NCI-H1105 treated with DMSO at 0.1 percent for 48 hours (cell line): Measurements from ENCODE around the gene MFNG.
"Not testable (repeated sequence)": the region's sequence is repeated elsewhere in the genome, so short reads cannot be mapped to it uniquely, and the experiment has no call there.

Source experiments
- DNase-seq: peaks from one replicate; lab custom pipeline; 2025; lab: John Stamatoyannopoulos, UW

Gene MFNG, protein sequence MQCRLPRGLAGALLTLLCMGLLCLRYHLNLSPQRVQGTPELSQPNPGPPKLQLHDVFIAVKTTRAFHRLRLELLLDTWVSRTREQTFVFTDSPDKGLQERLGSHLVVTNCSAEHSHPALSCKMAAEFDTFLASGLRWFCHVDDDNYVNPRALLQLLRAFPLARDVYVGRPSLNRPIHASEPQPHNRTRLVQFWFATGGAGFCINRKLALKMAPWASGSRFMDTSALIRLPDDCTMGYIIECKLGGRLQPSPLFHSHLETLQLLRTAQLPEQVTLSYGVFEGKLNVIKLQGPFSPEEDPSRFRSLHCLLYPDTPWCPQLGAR

DNA sequence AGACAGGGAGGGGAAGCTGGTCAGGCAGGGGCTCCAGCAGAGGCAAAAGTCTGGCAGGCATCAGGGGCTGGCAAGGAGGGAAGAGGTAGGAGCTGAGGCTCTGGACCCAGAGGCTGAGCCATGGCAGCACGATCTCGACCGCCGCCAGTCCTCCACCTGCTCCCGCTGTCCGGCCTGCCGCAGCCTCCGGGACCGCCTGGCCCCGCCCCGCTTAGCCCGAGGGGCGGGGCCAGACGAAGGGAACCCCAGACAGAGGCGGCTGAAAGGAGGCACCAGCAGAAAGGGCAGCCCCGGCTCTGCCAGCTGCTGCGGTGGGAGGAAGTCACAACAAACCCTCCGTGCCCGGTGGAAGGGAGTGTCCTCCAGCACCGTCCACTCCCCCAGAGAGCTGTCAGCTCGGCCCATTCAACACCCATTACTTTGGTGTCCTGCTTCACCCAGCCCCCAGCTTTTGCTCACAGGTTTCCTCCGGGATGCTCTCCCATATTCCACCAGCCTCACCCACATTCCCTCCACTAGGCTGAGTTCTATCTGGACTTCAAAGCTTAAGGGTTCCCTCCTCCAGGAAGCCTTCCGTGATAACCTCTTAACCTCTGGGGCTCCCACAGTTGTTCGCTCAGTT, at the start of gene MFNG:
TSS of gene MFNG (minus strand) at position 161 of the 622 bp plus-strand sequence. CDS start 207 bp downstream, outside the sequence.
- DNase-seq: peak; percentile 54

- DNase-seq: no peak
Measured at GRCh38 chr22:37535159-37535558, 49.0 kb upstream of the MFNG start.

DNA sequence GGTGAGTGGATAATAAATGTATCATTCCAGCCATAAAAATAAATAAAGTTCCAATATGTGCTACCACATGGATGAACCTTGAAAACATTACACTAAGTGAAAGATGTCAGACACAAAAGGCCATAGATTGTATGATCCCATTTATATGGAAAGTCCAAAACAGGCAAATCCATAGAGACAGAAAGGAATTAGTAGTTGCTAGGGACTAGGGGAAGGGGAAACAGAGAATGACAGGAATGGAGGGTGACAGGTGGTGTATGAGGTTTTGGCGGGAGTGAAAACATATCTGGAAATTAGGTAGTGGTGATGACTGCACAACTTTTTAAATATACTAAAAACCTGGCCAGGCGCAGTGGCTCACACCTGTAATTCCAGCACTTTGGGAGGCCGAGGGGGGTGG, 48.3 kb upstream of the MFNG start:
- DNase-seq: no peak

GRCh38 chr22:37533995-37534394, 47.8 kb upstream of the MFNG start:
- peak; percentile 3 for DNase-seq

DNA sequence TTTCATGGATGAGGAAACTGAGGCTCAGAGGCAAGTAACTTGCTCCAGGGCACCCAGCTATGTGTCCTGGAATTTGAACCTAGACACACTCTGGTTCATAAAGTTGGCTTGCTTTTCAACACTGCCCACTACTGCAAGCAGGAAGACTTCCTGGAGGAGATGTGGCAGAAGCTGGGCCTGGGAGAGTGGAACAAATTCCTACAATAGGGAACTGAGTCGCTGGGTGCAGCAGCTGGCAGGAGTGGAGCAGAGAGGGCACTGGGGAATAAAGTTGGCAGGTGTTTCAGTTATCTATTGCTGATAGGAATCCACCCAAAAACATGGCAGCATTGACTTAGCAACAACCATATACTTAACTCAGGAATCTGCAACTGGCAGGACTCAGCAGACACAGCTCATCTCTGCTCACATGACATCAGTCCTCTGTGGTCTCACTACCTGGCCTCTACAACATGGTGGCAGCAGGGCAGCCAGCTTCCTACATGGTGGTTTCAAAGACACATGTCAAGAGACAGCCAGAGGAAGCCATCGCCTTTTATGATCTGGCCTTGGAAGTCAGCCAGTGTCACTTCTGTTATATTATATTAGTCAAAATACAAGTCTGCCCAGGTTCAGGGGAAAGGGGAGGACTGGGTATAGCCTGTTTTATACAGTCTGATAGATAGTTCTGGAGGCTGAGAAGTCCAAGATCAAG, 43.6 kb upstream of the MFNG start:
- DNase-seq: peak; percentile 43

- DNase-seq: not testable (repeated sequence)
Measured at GRCh38 chr22:37527952-37528351, 41.8 kb upstream of the MFNG start.

- not testable (repeated sequence) for DNase-seq
Measured at GRCh38 chr22:37527081-37527752, 41.0 kb upstream of the MFNG start.

- no peak for DNase-seq
Measured at GRCh38 chr22:37526376-37526775, 40.2 kb upstream of the MFNG start.

GRCh38 chr22:37525746-37526350, 39.7 kb upstream of the MFNG start:
- DNase-seq: no peak

GRCh38 chr22:37525073-37525745, 39.0 kb upstream of the MFNG start:
- no peak for DNase-seq

GRCh38 chr22:37522482-37522881, 36.3 kb upstream of the MFNG start:
- no peak for DNase-seq

GRCh38 chr22:37521236-37521739, 35.1 kb upstream of the MFNG start:
- DNase-seq: no peak

DNA sequence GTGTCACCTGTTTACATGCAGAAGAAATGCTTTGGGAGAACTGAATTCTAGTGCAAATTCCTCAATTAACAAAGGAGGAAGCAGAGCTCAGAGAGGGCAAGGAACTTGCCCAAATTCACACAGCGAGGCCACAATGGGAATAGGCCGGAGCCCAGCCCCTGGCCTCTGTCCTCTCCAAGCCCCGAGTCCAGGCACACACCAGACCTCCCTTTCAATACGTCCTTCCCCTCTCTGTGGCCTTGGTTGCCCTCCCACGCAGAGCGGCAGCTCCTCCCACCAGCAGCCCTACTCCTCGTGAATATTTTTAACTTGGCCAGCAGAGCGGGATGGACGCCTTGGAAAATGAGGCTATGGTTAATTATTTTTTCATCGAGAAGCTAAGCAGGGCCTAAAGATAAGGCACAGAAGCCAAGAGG, 34.6 kb upstream of the MFNG start:
- DNase-seq: no peak

DNA sequence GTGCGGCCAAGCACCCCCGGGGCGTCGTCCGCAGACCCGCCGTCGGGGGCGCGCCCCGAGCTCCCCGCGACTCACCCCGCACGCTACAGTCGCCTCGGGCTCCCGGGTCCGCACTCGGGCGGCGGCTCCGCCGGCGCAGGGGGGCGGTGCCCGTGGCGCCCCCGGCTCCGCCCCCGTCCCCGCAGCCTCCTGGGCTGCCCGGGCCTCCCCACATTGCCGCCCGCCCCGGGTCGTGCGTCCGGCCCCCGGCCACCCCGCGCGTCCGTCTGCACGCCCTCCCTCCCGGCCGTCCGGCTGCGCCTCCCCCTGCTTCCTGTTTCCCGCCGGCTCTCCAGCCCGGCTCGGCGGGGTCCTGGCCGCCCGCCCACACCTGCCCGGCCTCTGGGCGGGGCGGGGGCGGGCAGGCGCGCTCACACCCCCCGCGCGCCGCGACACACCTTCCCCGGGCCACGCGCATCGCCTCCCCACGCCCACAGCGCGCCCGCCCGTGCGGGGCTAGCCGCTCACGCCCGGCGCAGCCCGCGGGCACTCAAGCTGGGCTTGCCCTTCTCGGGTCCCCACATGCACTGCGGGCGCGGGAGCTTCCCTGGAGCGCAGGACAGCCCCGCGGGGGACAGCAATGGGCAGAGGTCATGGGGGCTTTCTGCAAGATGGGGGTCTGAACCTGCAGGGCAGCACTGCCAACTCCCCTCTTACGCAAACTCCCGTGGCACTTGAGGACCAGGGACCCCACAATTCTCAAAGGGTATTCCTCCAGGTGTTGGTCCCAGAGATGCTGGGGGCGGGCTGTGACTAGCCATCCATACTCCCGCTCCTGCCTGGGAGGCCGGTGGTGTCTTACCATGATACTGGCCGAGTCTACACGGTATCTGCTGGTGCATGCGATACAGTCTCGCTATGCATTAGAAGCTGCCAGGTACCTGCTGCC, 33.3 kb upstream of the MFNG start, which contains the start of gene CARD10:
TSS of gene CARD10 (minus strand) at position 148 of the 928 bp plus-strand sequence. CDS start 215 bp downstream, outside the sequence.
- peak; percentile 11 for DNase-seq

DNA sequence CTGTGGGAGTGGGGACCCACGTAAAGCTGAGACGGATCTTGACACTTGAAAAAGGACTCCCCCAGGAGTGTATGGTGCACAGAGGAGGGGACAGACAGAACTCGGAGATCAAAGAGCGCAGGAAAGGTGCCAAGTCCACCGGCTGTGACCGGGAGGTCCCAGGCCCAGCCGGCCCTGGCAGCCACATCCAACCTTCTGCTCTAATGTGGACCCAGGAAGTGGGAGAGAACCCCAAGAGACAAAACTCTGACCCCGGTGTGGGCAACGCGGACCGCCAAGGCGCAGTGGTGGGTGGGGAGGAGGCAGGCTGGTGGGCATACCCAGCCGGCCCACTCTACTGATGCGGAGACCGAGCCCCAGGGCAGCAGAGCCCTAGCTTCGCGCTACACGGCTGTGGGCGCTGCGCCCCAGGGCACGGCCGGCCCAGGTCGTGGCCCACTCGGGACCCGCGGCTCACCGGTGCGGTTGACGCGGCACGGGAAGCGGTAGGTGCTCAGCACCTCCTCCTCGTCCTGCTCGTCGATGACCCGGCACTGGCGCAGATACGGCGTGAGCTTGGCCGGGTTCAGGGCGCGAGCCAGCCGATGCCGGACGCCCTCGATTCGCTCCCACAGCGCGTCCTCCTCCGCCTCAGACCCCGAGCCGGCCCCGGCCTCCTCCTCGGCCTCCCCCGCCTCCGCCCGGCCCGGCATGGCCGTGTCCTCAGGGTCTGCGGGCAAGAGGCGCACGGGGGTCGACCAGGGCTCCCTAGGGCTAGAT, 32.5 kb upstream of the MFNG start:
- no peak for DNase-seq

- no peak for DNase-seq
Measured at GRCh38 chr22:37517826-37518450, 31.8 kb upstream of the MFNG start.

- no peak for DNase-seq
Measured at GRCh38 chr22:37516456-37516855, 30.3 kb upstream of the MFNG start.

GRCh38 chr22:37515901-37516300, 29.7 kb upstream of the MFNG start:
- DNase-seq: no peak
